Pancreas (tissue), 10 donors: Measurements from ENCODE around the gene ADGRD2. TPM values are rescaled to one million over a fixed set of nuclear protein-coding genes. Genes with fewer than 3 reads are reported as not detected.

Experiments used
- ATAC-seq, 4 donors: fragments of 200-7000 bp; cut with Tn5 transposase; one replicate each; pipeline versions ENCODE4 v1.8.0 to v1.9.1; 2020; ENCODE audit warnings: mild to moderate bottlenecking in 4 of 4, moderate library complexity in 4 of 4
- DNase-seq, 6 donors: peaks; one replicate each; pipeline ENCODE4 v3.0.0-alpha.2; 2020
- FAIRE-seq: peaks from 2 replicates; lab custom pipeline; 2012; peaks lifted over from hg19 to GRCh38; lab: Jason Lieb, UNC
- H3K27ac ChIP-seq, 4 donors: fragments of 200-600 bp; sonication (generic); 1 replicate in 3 of 4; 2 replicates in 1 of 4; pipeline versions ENCODE4 v1.5.0 to v1.8.0; 2020
- H3K27me3 ChIP-seq, 4 donors: fragments of 200-600 bp; one replicate each; pipeline ENCODE4 v1.8.0; 2021
- H3K36me3 ChIP-seq, 3 donors: fragments of 200-600 bp; sonication (generic) in 1 of 3; one replicate each; pipeline versions ENCODE4 v1.5.0 to v1.8.0; 2020 to 2021
- H3K4me1 ChIP-seq, 3 donors: fragments of 200-600 bp; one replicate each; pipeline ENCODE4 v1.8.0; 2021
- H3K4me3 ChIP-seq, 4 donors: fragments of 200-600 bp; sonication (generic) in 2 of 4; one replicate each; pipeline versions ENCODE4 v1.5.0 to v1.8.0; 2020 to 2021
- H3K9me3 ChIP-seq, 4 donors: fragments of 200-600 bp; one replicate each; pipeline ENCODE4 v1.8.0; 2021
- WGBS, 2 donors: extraction: QIAGEN DNeasy Blood & Tissue Kit; methylation state at CpG; one replicate each; pipeline ENCODE4 v1.1.7; 2013; 5-methylcytosine and 5-hydroxymethylcytosine counted together
- intact Hi-C, 3 donors: fragments of 100-400 bp; cut with DNase I; formaldehyde crosslinking; loops; one replicate each; pipeline versions ENCODE4 v1.11.1 to v1.14.2; 2022
- polyA plus RNA-seq, 2 donors: library from polyadenylated mRNA; stranded (reverse); fragments of 200-250 nt; gene quantifications; one replicate each; pipeline ENCODE4 v1.2.3, GENCODE V29; 2013
- total RNA-seq, 6 donors: library from RNA; stranded (reverse); fragmentation: NEBNext Ultra II Directional in 4 of 6; extraction: Animal tissue kit (Norgen Biotek cat#: 25700) in 4 of 6; gene quantifications; one replicate each; pipeline versions ENCODE4 v1.2.1 to v1.2.4, GENCODE V29; 2021 to 2023
- TF ChIP-seq, protein P1 (sequence below), 4 donors: fragments of 200-600 bp; sonication (generic) in 3 of 4; IDR thresholded peaks; one replicate each; pipeline versions ENCODE4 v1.5.0 to v1.8.0; 2021; ENCODE audit warnings: antibody characterized with exemption in 4 of 4
- donor health status: healthy with polysubstance abuse.
- donor health status: DM: no; HTN: no; CAD: no; lungs with moderate emphysema.
- donor health status: DM: no; HTN: no; CAD: no.
- donor health status: control.
- donor health status: control.
- donor health status: Bipolar disorder and iron deficiency.
- donor health status: DM: yes; HTN: yes; CAD: no.
- donor health status: DM: no; HTN: no; CAD: no.
- donor health status: DM: no; HTN: no; CAD: no.
- donor health status: DM: yes; HTN: yes; CAD: no.

ADGRD2 gene
- total and polyA plus RNA-seq, 8 donors: 0.23 TPM; not detected in 7

- H3K9me3 ChIP-seq: no peaks in the 10 kb centered on the region
- H3K36me3 ChIP-seq: no peaks in the 10 kb centered on the region
- ATAC-seq (no peak), FAIRE-seq (no peak), DNase-seq (peak in 1 of 6 donors; percentile 1)
- TF ChIP-seq, protein P1, sequence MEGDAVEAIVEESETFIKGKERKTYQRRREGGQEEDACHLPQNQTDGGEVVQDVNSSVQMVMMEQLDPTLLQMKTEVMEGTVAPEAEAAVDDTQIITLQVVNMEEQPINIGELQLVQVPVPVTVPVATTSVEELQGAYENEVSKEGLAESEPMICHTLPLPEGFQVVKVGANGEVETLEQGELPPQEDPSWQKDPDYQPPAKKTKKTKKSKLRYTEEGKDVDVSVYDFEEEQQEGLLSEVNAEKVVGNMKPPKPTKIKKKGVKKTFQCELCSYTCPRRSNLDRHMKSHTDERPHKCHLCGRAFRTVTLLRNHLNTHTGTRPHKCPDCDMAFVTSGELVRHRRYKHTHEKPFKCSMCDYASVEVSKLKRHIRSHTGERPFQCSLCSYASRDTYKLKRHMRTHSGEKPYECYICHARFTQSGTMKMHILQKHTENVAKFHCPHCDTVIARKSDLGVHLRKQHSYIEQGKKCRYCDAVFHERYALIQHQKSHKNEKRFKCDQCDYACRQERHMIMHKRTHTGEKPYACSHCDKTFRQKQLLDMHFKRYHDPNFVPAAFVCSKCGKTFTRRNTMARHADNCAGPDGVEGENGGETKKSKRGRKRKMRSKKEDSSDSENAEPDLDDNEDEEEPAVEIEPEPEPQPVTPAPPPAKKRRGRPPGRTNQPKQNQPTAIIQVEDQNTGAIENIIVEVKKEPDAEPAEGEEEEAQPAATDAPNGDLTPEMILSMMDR (IDR thresholded peaks at IDR 0.05): no peak
- 69 to 78% methylated on average over 2 of the region's 2 CpGs for WGBS, 2 donors
- intact Hi-C loops: no loop called here
- H3K4me3 ChIP-seq: no peak overlapping the region
- no peaks in the 10 kb centered on the region for H3K27me3 ChIP-seq
- no peaks in the 10 kb centered on the region for H3K4me1 ChIP-seq
- H3K27ac ChIP-seq: no peak overlapping the region
Observed at GRCh38 chr9:124443625-124444024, 6.6 kb upstream of the ADGRD2 start.

DNA sequence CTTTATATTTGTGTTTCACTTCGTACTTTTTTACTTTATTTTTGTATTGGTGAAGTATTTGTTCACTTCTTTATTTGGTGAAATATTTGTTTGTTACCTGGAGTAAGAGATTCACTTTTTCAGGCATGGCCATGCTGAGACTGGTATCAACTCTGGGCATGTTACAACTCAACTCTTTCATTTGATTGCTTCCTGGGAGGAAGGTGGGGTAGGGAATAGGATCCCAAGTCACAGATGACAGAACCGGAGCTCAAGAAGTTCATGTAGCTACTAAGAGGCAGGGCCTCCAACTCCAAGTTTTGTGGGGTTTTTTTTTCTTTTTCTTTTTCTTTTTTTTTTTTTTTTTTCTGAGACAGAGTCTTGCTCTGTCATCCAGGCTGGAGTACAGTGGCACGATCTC lies 6.1 kb upstream of the ADGRD2 start:
- no peak for ATAC-seq
- Histone ChIP-seq H3K27ac (no peak overlapping the region), H3K9me3 (no peaks in the 10 kb centered on the region), H3K4me3 (no peak overlapping the region), H3K36me3 (no peaks in the 10 kb centered on the region), H3K4me1 (no peaks in the 10 kb centered on the region), H3K27me3 (no peaks in the 10 kb centered on the region)
- intact Hi-C loops: no loop called here
- TF ChIP-seq, protein P1 (IDR thresholded peaks at IDR 0.05): no peak
- WGBS, 2 donors: 77 to 91% methylated on average over 3 of the region's 3 CpGs
- no peak for FAIRE-seq
- DNase-seq: no peak

DNA sequence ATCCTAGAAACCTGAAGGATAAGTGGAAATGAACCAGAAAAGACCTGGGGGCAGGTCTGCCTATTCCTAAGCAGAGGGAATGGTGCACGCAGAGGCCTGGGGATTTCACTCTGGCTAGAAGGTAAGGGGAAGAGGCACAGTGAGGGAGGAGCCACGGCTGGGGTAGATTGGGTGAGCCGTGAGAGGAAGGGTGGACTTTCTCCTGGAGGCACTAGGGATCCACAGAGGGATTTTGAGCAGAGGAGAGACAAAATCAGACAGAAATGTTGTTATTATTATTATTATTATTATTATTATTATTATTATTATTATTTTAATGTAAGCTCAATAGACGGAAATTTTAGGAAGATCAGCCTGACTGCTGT lies 3.0 kb upstream of the ADGRD2 start:
- no peak for FAIRE-seq
- 73 to 79% methylated on average over 4 of the region's 4 CpGs for WGBS, 2 donors
- peak in 1 of 6 donors; percentile 19 for DNase-seq

GRCh38 chr9:124448019-124448418 lies 2.2 kb upstream of the ADGRD2 start:
- Histone ChIP-seq H3K9me3 (no peaks in the 10 kb centered on the region), H3K27me3 (peaks cover 0 to 3% (median 0%) of the 10 kb centered on the region in 4 donors), H3K4me1 (no peaks in the 10 kb centered on the region), H3K4me3 (no peak overlapping the region), H3K36me3 (no peaks in the 10 kb centered on the region), H3K27ac (no peak overlapping the region)
- TF ChIP-seq, protein P1 (IDR thresholded peaks at IDR 0.05): no peak
- WGBS, 2 donors: 23 to 32% methylated on average over 7 of the region's 7 CpGs
- intact Hi-C loops: no loop called here
- FAIRE-seq: no peak
- ATAC-seq: peak in 3 of 4 donors; percentile 67 to 83 (median 73)
- peak in 4 of 6 donors; percentile 17 to 72 (median 46) for DNase-seq

More for the DNA sequence above, 3.0 kb upstream of the ADGRD2 start:
- TF ChIP-seq, protein P1 (IDR thresholded peaks at IDR 0.05): no peak
- Histone ChIP-seq H3K27me3 (no peaks in the 10 kb centered on the region), H3K4me3 (no peak overlapping the region), H3K27ac (no peak overlapping the region), H3K4me1 (no peaks in the 10 kb centered on the region), H3K36me3 (no peaks in the 10 kb centered on the region), H3K9me3 (no peaks in the 10 kb centered on the region)
- intact Hi-C loops: no loop called here
- ATAC-seq: no peak

DNA sequence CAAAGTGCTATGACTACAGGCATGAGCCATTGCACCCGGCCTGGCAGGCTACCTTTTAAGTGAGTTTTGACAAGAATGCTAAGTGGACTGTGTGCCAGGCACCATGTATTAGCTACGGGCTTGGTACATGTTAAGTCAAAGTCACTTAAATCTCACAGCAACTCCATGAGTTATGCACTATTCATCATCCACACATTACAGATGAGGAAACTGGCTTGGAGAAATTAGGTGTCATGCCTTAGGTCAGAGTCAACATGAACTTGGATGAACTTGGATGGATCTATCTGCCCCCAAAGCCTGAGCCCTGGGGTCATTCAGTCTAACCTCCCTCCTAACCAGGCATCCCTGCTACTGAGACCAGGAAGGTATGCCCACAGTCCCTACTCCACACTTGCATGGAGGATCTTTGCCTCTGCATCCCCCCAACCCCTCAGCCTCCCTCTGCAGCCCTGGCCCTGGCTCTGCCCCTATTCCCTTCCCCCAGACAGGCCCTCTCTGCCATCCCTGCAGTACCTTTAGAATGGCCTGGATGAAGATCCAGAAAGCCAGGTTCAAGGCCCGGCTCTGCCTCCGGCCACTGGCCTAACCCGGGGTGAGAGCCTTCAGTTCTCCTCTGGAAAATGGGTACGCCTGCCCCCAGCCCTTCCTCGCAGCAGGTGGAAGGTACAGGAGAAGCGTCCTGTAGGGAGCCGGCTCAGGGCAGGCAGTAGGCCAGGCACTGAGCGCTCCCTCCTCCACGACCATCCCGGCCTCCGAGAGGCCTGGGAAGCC lies 685 bp upstream of the ADGRD2 start:
- DNase-seq: peak in 1 of 6 donors; percentile 38
- WGBS, 2 donors: 88 to 89% methylated on average over 13 of the region's 13 CpGs
- FAIRE-seq: no peak
- Histone ChIP-seq H3K27me3 (peaks cover 0 to 3% (median 0%) of the 10 kb centered on the region in 4 donors), H3K9me3 (no peaks in the 10 kb centered on the region), H3K36me3 (no peaks in the 10 kb centered on the region), H3K4me3 (no peak overlapping the region), H3K27ac (no peak overlapping the region), H3K4me1 (no peaks in the 10 kb centered on the region)
- TF ChIP-seq, protein P1 (IDR thresholded peaks at IDR 0.05): no peak
- no peak for ATAC-seq
- intact Hi-C loops: no loop called here
